ENCODE measurements around the gene CLASP1.

- TF ChIP-seq, protein P1, sequence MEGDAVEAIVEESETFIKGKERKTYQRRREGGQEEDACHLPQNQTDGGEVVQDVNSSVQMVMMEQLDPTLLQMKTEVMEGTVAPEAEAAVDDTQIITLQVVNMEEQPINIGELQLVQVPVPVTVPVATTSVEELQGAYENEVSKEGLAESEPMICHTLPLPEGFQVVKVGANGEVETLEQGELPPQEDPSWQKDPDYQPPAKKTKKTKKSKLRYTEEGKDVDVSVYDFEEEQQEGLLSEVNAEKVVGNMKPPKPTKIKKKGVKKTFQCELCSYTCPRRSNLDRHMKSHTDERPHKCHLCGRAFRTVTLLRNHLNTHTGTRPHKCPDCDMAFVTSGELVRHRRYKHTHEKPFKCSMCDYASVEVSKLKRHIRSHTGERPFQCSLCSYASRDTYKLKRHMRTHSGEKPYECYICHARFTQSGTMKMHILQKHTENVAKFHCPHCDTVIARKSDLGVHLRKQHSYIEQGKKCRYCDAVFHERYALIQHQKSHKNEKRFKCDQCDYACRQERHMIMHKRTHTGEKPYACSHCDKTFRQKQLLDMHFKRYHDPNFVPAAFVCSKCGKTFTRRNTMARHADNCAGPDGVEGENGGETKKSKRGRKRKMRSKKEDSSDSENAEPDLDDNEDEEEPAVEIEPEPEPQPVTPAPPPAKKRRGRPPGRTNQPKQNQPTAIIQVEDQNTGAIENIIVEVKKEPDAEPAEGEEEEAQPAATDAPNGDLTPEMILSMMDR (optimal IDR thresholded peaks at IDR 0.05 in 1 of 3, IDR thresholded peaks at IDR 0.05 in 1 of 3, conservative IDR thresholded peaks at IDR 0.05 in 1 of 3; ENCODE audit: extremely low read depth in 1 of 3, insufficient read depth in 2 of 3, low read length in 3 of 3): no peak
- no peak for TF ChIP-seq EZH2 (IDR thresholded peaks at IDR 0.05; ENCODE audit: low read length)
Observed at GRCh38 chr2:121451398-121451797, 197.9 kb downstream of the CLASP1 start.

Measured in keratinocyte (primary cell).